ENCODE measurements around the gene NMNAT2. TPM values are rescaled to one million over a fixed set of nuclear protein-coding genes. Genes with fewer than 3 reads are reported as not detected.

The NMNAT2 gene
- total and polyA plus RNA-seq, 2 experiments from 2014 or later = 2.4 to 4.2 TPM

- H3F3A ChIP-seq (ENCODE audit: insufficient read depth) = peaks cover 88% of the 10 kb centered on the region
- no peak overlapping the region for H3K9ac ChIP-seq
- H3K4me2 ChIP-seq (ENCODE audit: unreplicated experiment) = no peak overlapping the region
- TF ChIP-seq EZH2phosphoT487 (IDR thresholded peaks at IDR 0.05; ENCODE audit: insufficient read depth, low read depth) (no peak), EZH2 (IDR thresholded peaks at IDR 0.05; ENCODE audit: insufficient read depth, poor library complexity, severe bottlenecking) (no peak)
- DNase-seq = no peak
- H3K27me3 ChIP-seq (replicated peaks; ENCODE audit: insufficient read depth) = no peaks in the 10 kb centered on the region
- H3K27ac ChIP-seq = peak overlapping the region; percentile 100
- no peaks in the 10 kb centered on the region for H3K9me2 ChIP-seq (ENCODE audit: insufficient read depth)
- no peaks in the 10 kb centered on the region for H3K79me2 ChIP-seq (ENCODE audit: insufficient read depth)
- H3K4me3 ChIP-seq = no peak overlapping the region
- in situ Hi-C loops (cut with MboI) = no loop called here
- H3K4me1 ChIP-seq (ENCODE audit: insufficient read depth) = peaks cover 93% of the 10 kb centered on the region
- H3K36me3 ChIP-seq (ENCODE audit: low read depth) = no peaks in the 10 kb centered on the region
- no peaks in the 10 kb centered on the region for H4K20me1 ChIP-seq (ENCODE audit: insufficient read depth)
- no peaks in the 10 kb centered on the region for H3K9me3 ChIP-seq (ENCODE audit: low read depth)
- H2AFZ ChIP-seq = no peak overlapping the region
- 86% methylated on average over 4 of the region's 4 CpGs for WGBS, 2 experiments (ENCODE audit: low coverage in 1 of 2, low lambda C conversion rate in 2 of 2, missing lambda C conversion rate in 2 of 2)
These were observed 177.7 kb downstream of the NMNAT2 start for GRCh38 chr1:183240526-183240825.

GRCh38 chr1:183239793-183240525, 178.2 kb downstream of the NMNAT2 start:
- no peaks in the 10 kb centered on the region for H3K36me3 ChIP-seq (ENCODE audit: low read depth)
- no peaks in the 10 kb centered on the region for H3K9me2 ChIP-seq (ENCODE audit: insufficient read depth)
- peaks cover 97% of the 10 kb centered on the region for H3K4me1 ChIP-seq (ENCODE audit: insufficient read depth)
- H2AFZ ChIP-seq = peak overlapping the region; percentile 73
- no peak overlapping the region for H3K9ac ChIP-seq
- no peaks in the 10 kb centered on the region for H3K27me3 ChIP-seq (replicated peaks; ENCODE audit: insufficient read depth)
- H3K79me2 ChIP-seq (ENCODE audit: insufficient read depth) = no peaks in the 10 kb centered on the region
- H3K4me3 ChIP-seq = no peak overlapping the region
- peaks cover 93% of the 10 kb centered on the region for H3F3A ChIP-seq (ENCODE audit: insufficient read depth)
- TF ChIP-seq EZH2 (IDR thresholded peaks at IDR 0.05; ENCODE audit: insufficient read depth, poor library complexity, severe bottlenecking) = no peak
- no peak for TF ChIP-seq EZH2phosphoT487 (IDR thresholded peaks at IDR 0.05; ENCODE audit: insufficient read depth, low read depth)
- H3K27ac ChIP-seq = peak overlapping the region; percentile 100
- in situ Hi-C loops (cut with MboI) = no loop called here
- no peaks in the 10 kb centered on the region for H3K9me3 ChIP-seq (ENCODE audit: low read depth)
- peak; percentile 40 for DNase-seq
- H3K4me2 ChIP-seq (ENCODE audit: unreplicated experiment) = peak overlapping the region; percentile 5
- 28 to 31% methylated on average over 8 of the region's 8 CpGs for WGBS, 2 experiments (ENCODE audit: low coverage in 1 of 2, low lambda C conversion rate in 2 of 2, missing lambda C conversion rate in 2 of 2)
- H4K20me1 ChIP-seq (ENCODE audit: insufficient read depth) = no peaks in the 10 kb centered on the region

GRCh38 chr1:183239220-183239742, 178.9 kb downstream of the NMNAT2 start:
- peaks cover 97% of the 10 kb centered on the region for H3F3A ChIP-seq (ENCODE audit: insufficient read depth)
- in situ Hi-C loops (cut with MboI) = no loop called here
- 71 to 73% methylated on average over 7 of the region's 7 CpGs for WGBS, 2 experiments (ENCODE audit: low coverage in 1 of 2, low lambda C conversion rate in 2 of 2, missing lambda C conversion rate in 2 of 2)

GRCh38 chr1:183238071-183238470, 180.1 kb downstream of the NMNAT2 start:
- Histone ChIP-seq H3K27me3 (replicated peaks; ENCODE audit: insufficient read depth) (no peaks in the 10 kb centered on the region), H4K20me1 (ENCODE audit: insufficient read depth) (no peaks in the 10 kb centered on the region), H3K9ac (peak overlapping the region; percentile 26; the same call in 1 of the 2 replicates), H3F3A (ENCODE audit: insufficient read depth) (peaks cover 92% of the 10 kb centered on the region), H3K79me2 (ENCODE audit: insufficient read depth) (no peaks in the 10 kb centered on the region), H3K36me3 (ENCODE audit: low read depth) (no peaks in the 10 kb centered on the region), H3K9me2 (ENCODE audit: insufficient read depth) (no peaks in the 10 kb centered on the region), H3K4me2 (ENCODE audit: unreplicated experiment) (peak overlapping the region; percentile 12), H3K4me3 (no peak overlapping the region), H2AFZ (no peak overlapping the region), H3K9me3 (ENCODE audit: low read depth) (no peaks in the 10 kb centered on the region), H3K4me1 (ENCODE audit: insufficient read depth) (peaks cover 86% of the 10 kb centered on the region), H3K27ac (peak overlapping the region; percentile 100)
- no peak for TF ChIP-seq EZH2phosphoT487 (IDR thresholded peaks at IDR 0.05; ENCODE audit: insufficient read depth, low read depth)
- TF ChIP-seq EZH2 (IDR thresholded peaks at IDR 0.05; ENCODE audit: insufficient read depth, poor library complexity, severe bottlenecking) = no peak
- peak; percentile 70 for DNase-seq
- WGBS, 2 experiments (ENCODE audit: low coverage in 1 of 2, low lambda C conversion rate in 2 of 2, missing lambda C conversion rate in 2 of 2) = 36 to 39% methylated on average over 2 of the region's 2 CpGs
- in situ Hi-C loops (cut with MboI) = no loop called here

More at GRCh38 chr1:183239220-183239742, 178.9 kb downstream of the NMNAT2 start:
- Histone ChIP-seq H3K4me2 (ENCODE audit: unreplicated experiment) (peak overlapping the region; percentile 5), H3K27ac (peak overlapping the region; percentile 100), H3K9me3 (ENCODE audit: low read depth) (no peaks in the 10 kb centered on the region), H3K9ac (no peak overlapping the region), H3K27me3 (replicated peaks; ENCODE audit: insufficient read depth) (no peaks in the 10 kb centered on the region), H4K20me1 (ENCODE audit: insufficient read depth) (no peaks in the 10 kb centered on the region), H3K79me2 (ENCODE audit: insufficient read depth) (no peaks in the 10 kb centered on the region), H2AFZ (peak overlapping the region; percentile 73), H3K9me2 (ENCODE audit: insufficient read depth) (no peaks in the 10 kb centered on the region), H3K4me3 (no peak overlapping the region), H3K36me3 (ENCODE audit: low read depth) (no peaks in the 10 kb centered on the region), H3K4me1 (ENCODE audit: insufficient read depth) (peaks cover 91% of the 10 kb centered on the region)
- TF ChIP-seq EZH2phosphoT487 (IDR thresholded peaks at IDR 0.05; ENCODE audit: insufficient read depth, low read depth) = no peak
- TF ChIP-seq EZH2 (IDR thresholded peaks at IDR 0.05; ENCODE audit: insufficient read depth, poor library complexity, severe bottlenecking) = no peak
- DNase-seq = no peak

Measured in GM23248 (cell line).